Inflammatory macrophage treated with lipopolysaccharide for 4 hours (primary cell): Measurements from ENCODE around the gene C4orf50.
"Not testable (repeated sequence)": the region's sequence is repeated elsewhere in the genome, so short reads cannot be mapped to it uniquely, and the experiment has no call there.

ENCODE experiments used
- DNase-seq: peaks from one replicate; pipeline ENCODE4 v3.0.0-alpha.2; 2020

C4orf50 gene

GRCh38 chr4:6012200-6012599, 6.0 kb downstream of the C4orf50 start:
- DNase-seq = no peak

- DNase-seq = no peak
Observed at GRCh38 chr4:6011686-6012085, 6.5 kb downstream of the C4orf50 start.

- DNase-seq = no peak
Observed at GRCh38 chr4:6011271-6011671, 7.0 kb downstream of the C4orf50 start.

GRCh38 chr4:6010789-6011188, 7.4 kb downstream of the C4orf50 start:
- no peak for DNase-seq

- DNase-seq = no peak
Observed at GRCh38 chr4:6009452-6009851, 8.8 kb downstream of the C4orf50 start.

GRCh38 chr4:6008766-6009385, 9.4 kb downstream of the C4orf50 start:
- no peak for DNase-seq

GRCh38 chr4:6008092-6008551, 10.1 kb downstream of the C4orf50 start:
- DNase-seq = no peak

- DNase-seq = no peak
Observed at GRCh38 chr4:6005175-6005574, 13.1 kb downstream of the C4orf50 start.

- not testable (repeated sequence) for DNase-seq
Observed at GRCh38 chr4:6003485-6003884, 14.7 kb downstream of the C4orf50 start.

- no peak for DNase-seq
Observed at GRCh38 chr4:6002926-6003325, 15.3 kb downstream of the C4orf50 start.

- no peak for DNase-seq
Observed at GRCh38 chr4:6002492-6002833, 15.8 kb downstream of the C4orf50 start.

- DNase-seq = no peak
Observed at GRCh38 chr4:6001680-6002491, 16.3 kb downstream of the C4orf50 start.

GRCh38 chr4:5999830-6000365, 18.3 kb downstream of the C4orf50 start:
- no peak for DNase-seq

GRCh38 chr4:5999356-5999755, 18.9 kb downstream of the C4orf50 start:
- no peak for DNase-seq

- peak; percentile 36 for DNase-seq
Observed at GRCh38 chr4:5998333-5998936, 19.8 kb downstream of the C4orf50 start.

GRCh38 chr4:5996641-5997040, 21.6 kb downstream of the C4orf50 start:
- DNase-seq = no peak

- DNase-seq = no peak
Observed at GRCh38 chr4:5995901-5996623, 22.2 kb downstream of the C4orf50 start.

GRCh38 chr4:5993876-5994811, 24.1 kb downstream of the C4orf50 start:
- no peak for DNase-seq

- not testable (repeated sequence) for DNase-seq
Observed at GRCh38 chr4:5993346-5993745, 24.9 kb downstream of the C4orf50 start.

GRCh38 chr4:5992828-5993321, 25.4 kb downstream of the C4orf50 start:
- no peak for DNase-seq

GRCh38 chr4:5992171-5992827, 25.9 kb downstream of the C4orf50 start:
- DNase-seq = no peak
